HFF-Myc (cell line): ENCODE measurements around the gene STAT2.

Experiments
- DNase-seq: peaks from one replicate; pipeline ENCODE4 v3.0.0-alpha.2; 2011; ENCODE audit warnings: low read depth; ENCODE audit errors: extremely low read depth
- H3K4me3 ChIP-seq: replicated peaks from 2 replicates; pipeline ENCODE4 v1.5.1; 2011; ENCODE audit warnings: low read depth, mild to moderate bottlenecking, control low read depth, low read length
- TF ChIP-seq, protein P1 (sequence below): IDR thresholded peaks from 2 replicates; pipeline ENCODE4 v1.5.1; 2012; ENCODE audit warnings: mild to moderate bottlenecking, low read depth, low read length, control low read depth; ENCODE audit errors: missing control alignments

Gene STAT2

GRCh38 chr12:56375598-56376434, 15.9 kb upstream of the STAT2 start:
- no peak overlapping the region for H3K4me3 ChIP-seq
- TF ChIP-seq, protein P1, sequence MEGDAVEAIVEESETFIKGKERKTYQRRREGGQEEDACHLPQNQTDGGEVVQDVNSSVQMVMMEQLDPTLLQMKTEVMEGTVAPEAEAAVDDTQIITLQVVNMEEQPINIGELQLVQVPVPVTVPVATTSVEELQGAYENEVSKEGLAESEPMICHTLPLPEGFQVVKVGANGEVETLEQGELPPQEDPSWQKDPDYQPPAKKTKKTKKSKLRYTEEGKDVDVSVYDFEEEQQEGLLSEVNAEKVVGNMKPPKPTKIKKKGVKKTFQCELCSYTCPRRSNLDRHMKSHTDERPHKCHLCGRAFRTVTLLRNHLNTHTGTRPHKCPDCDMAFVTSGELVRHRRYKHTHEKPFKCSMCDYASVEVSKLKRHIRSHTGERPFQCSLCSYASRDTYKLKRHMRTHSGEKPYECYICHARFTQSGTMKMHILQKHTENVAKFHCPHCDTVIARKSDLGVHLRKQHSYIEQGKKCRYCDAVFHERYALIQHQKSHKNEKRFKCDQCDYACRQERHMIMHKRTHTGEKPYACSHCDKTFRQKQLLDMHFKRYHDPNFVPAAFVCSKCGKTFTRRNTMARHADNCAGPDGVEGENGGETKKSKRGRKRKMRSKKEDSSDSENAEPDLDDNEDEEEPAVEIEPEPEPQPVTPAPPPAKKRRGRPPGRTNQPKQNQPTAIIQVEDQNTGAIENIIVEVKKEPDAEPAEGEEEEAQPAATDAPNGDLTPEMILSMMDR: no peak
- DNase-seq: no peak

DNA sequence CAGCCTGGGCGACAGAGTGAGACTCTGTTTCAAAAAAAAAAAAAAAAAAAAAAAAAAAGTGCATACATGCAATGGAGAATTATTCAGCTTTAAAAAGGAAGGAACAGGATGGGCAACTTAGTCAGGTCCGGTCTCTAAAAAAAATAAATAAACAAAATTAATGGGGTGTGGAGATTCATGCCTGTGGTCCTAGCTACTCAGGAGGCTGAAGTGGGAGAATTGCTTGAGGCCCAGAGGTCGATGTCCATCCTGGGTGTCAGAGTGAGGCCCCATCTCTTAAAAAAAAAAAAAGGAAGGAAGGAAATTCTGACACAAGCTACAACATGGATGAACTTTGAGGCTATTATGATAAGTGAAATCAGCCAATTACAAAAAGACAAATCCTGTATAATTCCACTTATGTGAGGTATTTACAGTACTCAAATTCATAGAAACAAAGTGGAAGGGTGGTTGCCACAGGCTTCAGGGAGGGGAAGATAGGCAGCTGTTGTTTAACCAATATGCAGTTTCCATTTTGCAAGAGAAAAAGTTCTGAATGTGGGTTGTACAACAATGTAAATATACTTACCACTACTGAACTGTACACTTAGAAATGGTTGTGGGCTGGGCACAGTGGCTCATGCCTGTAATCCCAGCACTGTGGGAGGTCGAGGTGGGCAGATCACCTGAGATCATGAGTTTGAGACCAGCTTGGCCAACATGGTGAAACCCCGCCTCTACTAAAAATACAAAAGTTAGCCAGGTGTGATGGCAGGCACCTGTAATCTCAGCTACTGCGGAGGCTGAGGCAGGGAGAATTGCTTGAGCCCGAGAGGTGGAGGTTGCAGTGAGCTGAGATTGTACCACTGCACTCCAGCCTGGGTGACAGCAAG, 15.1 kb upstream of the STAT2 start:
- H3K4me3 ChIP-seq: no peak overlapping the region
- TF ChIP-seq, protein P1: no peak
- no peak for DNase-seq

DNA sequence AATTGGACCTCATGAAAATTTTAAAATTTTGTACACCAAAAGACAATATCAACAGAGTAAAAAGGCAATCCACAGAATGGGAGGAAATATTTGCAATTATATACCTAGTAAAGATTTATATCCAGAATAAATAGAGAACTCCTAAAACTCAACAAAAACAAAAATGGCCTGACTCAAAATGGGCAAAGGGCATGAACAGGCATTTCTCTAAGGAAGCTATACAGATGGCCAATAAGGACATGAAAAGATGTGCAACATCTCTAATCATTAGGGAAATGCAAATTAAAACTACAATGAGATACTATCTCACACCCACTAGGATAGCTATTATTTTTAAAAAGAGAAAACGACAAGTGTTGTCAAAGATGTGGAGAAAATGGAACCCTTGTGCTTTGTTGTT, 13.6 kb upstream of the STAT2 start:
- TF ChIP-seq, protein P1: no peak
- no peak for DNase-seq
- no peak overlapping the region for H3K4me3 ChIP-seq

GRCh38 chr12:56366948-56367347, 7.0 kb upstream of the STAT2 start:
- no peak for DNase-seq
- no peak overlapping the region for H3K4me3 ChIP-seq
- TF ChIP-seq, protein P1: no peak

- no peak within 1 kb of the TSS for H3K4me3 ChIP-seq
- no peak for DNase-seq
- TF ChIP-seq, protein P1: no peak
These were observed 2.5 kb upstream of the STAT2 start, which contains the start of gene APOF for GRCh38 chr12:56362130-56363059. APOF (minus strand) TSS chr12:56362857; CDS start chr12:56362745, 112 bp downstream.
